HepG2 (cell line): ENCODE measurements around the gene CRAT. TPM values are rescaled to one million over a fixed set of nuclear protein-coding genes. Genes with fewer than 3 reads are reported as not detected.

Experiments
- ATAC-seq: fragments of 200-7000 bp; cut with Tn5 transposase; 3 replicates; pipeline ENCODE4 v1.9.1; 2020; ENCODE audit warnings: mild to moderate bottlenecking, moderate library complexity
- BruUV-seq: library from RNA; stranded (reverse); fragments of 400-500 nt; replicated peaks from 2 replicates; lab custom pipeline; 2021; lab: Mats Ljungman, UMichigan
- CTCF ChIA-PET: fragments of 300-600 bp; formaldehyde crosslinking; extraction: SDS; loops from one replicate; lab custom pipeline; 2021; ENCODE audit warnings: low total read pairs, inconsistent platforms, low intra/inter-chr PET ratio; lab: Yijun Ruan, JAX
- POLR2A ChIA-PET: fragments of 350-600 bp; sonication (Branson Sonifier 250); formaldehyde crosslinking; loops from one replicate; lab custom pipeline; 2020; ENCODE audit warnings: antibody characterized with exemption, inconsistent platforms; lab: Yijun Ruan, JAX
- DNase-seq: peaks from one replicate; pipeline ENCODE4 v3.0.0-alpha.2; 2015; ENCODE audit warnings: low spot score
- FAIRE-seq: peaks from 3 replicates; lab custom pipeline; 2011; peaks lifted over from hg19 to GRCh38; lab: Jason Lieb, UNC
- H2AFZ ChIP-seq: one replicate; pipeline ENCODE4 v1.6.1; 2011; ENCODE audit warnings: low read length, inconsistent platforms
- H3K27ac ChIP-seq: fragments of 300-600 bp; 3 replicates; pipeline ENCODE4 v1.8.0; 2011; ENCODE audit warnings: mixed run types, mild to moderate bottlenecking, mixed read lengths, low read length, inconsistent platforms; ENCODE audit not compliant: insufficient read depth; ENCODE audit errors: extremely low read length
- H3K27me3 ChIP-seq, 2 experiments: fragments of 200-600 bp in 1 of 2; 2 replicates in 1 of 2; 3 replicates in 1 of 2; pipeline versions ENCODE4 v1.6.0 to v1.8.0; 2011; ENCODE audit warnings: low read length in 2 of 2, mild to moderate bottlenecking in 2 of 2, moderate library complexity in 2 of 2, inconsistent platforms in 1 of 2; ENCODE audit not compliant: insufficient read depth in 2 of 2, control insufficient read depth in 1 of 2
- H3K36me3 ChIP-seq, 2 experiments: fragments of 200-600 bp in 1 of 2; replicated peaks in 1 of 2; 2 replicates in 1 of 2; 3 replicates in 1 of 2; pipeline versions ENCODE4 v1.5.1 to v1.8.0; 2011; ENCODE audit warnings: low read length in 2 of 2, inconsistent platforms in 1 of 2; ENCODE audit not compliant: insufficient read depth in 2 of 2, control insufficient read depth in 1 of 2
- H3K4me1 ChIP-seq: 2 replicates; pipeline ENCODE4 v1.5.1; 2012; ENCODE audit warnings: low read length, inconsistent platforms; ENCODE audit not compliant: insufficient read depth
- H3K4me2 ChIP-seq: 2 replicates; pipeline ENCODE4 v1.6.0; 2011; ENCODE audit warnings: low read depth, low read length, inconsistent platforms
- H3K4me3 ChIP-seq, 3 experiments: fragments of 200-600 bp in 1 of 3; sonication (generic), shearing (Covaris generic) in 1 of 3; replicated peaks in 1 of 3; 2 replicates each; pipeline ENCODE4 v1.5.1; 2011 to 2016; ENCODE audit warnings: low read length in 3 of 3, inconsistent platforms in 2 of 3, low read depth in 2 of 3, mild to moderate bottlenecking in 2 of 3, control low read depth in 1 of 3, mixed read lengths in 1 of 3; ENCODE audit not compliant: insufficient read depth in 1 of 3
- H3K79me2 ChIP-seq: one replicate; pipeline ENCODE4 v1.6.1; 2011; ENCODE audit warnings: low read length, inconsistent platforms; ENCODE audit not compliant: insufficient read depth
- H3K9ac ChIP-seq: 2 replicates; pipeline ENCODE4 v1.6.0; 2011; ENCODE audit warnings: mild to moderate bottlenecking, low read depth, low read length, inconsistent platforms; ENCODE audit not compliant: insufficient read depth
- H3K9me3 ChIP-seq: 2 replicates; pipeline ENCODE4 v1.5.1; 2012; ENCODE audit warnings: mild to moderate bottlenecking, low read length
- H4K20me1 ChIP-seq: 2 replicates; pipeline ENCODE4 v1.6.0; 2011; ENCODE audit warnings: inconsistent platforms, mild to moderate bottlenecking, low read length, moderate library complexity; ENCODE audit not compliant: insufficient read depth
- ADNP ChIP-seq: sonication (generic); formaldehyde crosslinking; IDR thresholded peaks from 2 replicates; pipeline ENCODE4 v1.4.0; 2020; ENCODE audit warnings: missing genetic modification reagents
- ARID4A ChIP-seq: sonication (generic); formaldehyde crosslinking; IDR thresholded peaks from 2 replicates; pipeline ENCODE4 v1.5.0; 2020; ENCODE audit warnings: mild to moderate bottlenecking, missing genetic modification reagents, borderline replicate concordance
- CCAR2 ChIP-seq: fragments of 200-400 bp; formaldehyde crosslinking; optimal IDR thresholded peaks from 2 replicates; pipeline ENCODE3; 2018; ENCODE audit warnings: low read depth, mild to moderate bottlenecking, low read length, moderate library complexity
- FOSL2 ChIP-seq: sonication (generic); formaldehyde crosslinking; IDR thresholded peaks from 2 replicates; pipeline ENCODE4 v1.4.0; 2020; ENCODE audit warnings: missing genetic modification reagents
- KDM3A ChIP-seq: IDR thresholded peaks from 2 replicates; pipeline ENCODE4 v1.6.1; 2018; ENCODE audit warnings: low read depth, missing compliant biosample characterization
- LCORL ChIP-seq, 2 experiments: fragments of 450-650 bp in 1 of 2; sonication (generic) in 1 of 2; formaldehyde crosslinking in 1 of 2; IDR thresholded peaks; 2 replicates each; pipeline versions ENCODE4 v1.5.0 to v1.6.1; 2017 to 2020; ENCODE audit warnings: antibody characterized with exemption in 1 of 2, missing genetic modification reagents in 1 of 2
- ZMAT3 ChIP-seq: sonication (generic); formaldehyde crosslinking; conservative IDR thresholded peaks from 2 replicates; pipeline ENCODE4 v1.7.0; 2021; ENCODE audit warnings: missing genetic modification reagents
- ZNF362 ChIP-seq: sonication (generic); formaldehyde crosslinking; IDR thresholded peaks from 2 replicates; pipeline ENCODE4 v1.4.0; 2020; ENCODE audit warnings: missing genetic modification reagents, mild to moderate bottlenecking, borderline replicate concordance
- ZNF660 ChIP-seq: sonication (generic); formaldehyde crosslinking; IDR thresholded peaks from 2 replicates; pipeline ENCODE4 v1.5.1; 2020; ENCODE audit warnings: mild to moderate bottlenecking, low read depth, missing genetic modification reagents, borderline replicate concordance
- WGBS: methylation state at CpG from one replicate; pipeline ENCODE4 v1.1.6; 2017; ENCODE audit warnings: low lambda C conversion rate; 5-methylcytosine and 5-hydroxymethylcytosine counted together
- in situ Hi-C: cut with HindIII; loops from 2 replicates; pipeline ENCODE4 v1.10.0; 2017; ENCODE audit warnings: low pct_unique_long_range_greater_than_20kb; ENCODE audit not compliant: extremely low pct_ligation_motif_present
- intact Hi-C: fragments of 100-400 bp; cut with micrococcal nuclease; formaldehyde crosslinking; loops from one replicate; pipeline ENCODE4 v1.10.0; 2022; ENCODE audit not compliant: unreplicated experiment
- polyA plus RNA-seq, 8 experiments: library from polyadenylated mRNA; depleted of rRNA in 3 of 8; stranded (reverse) in 7 of 8; unstranded in 1 of 8; fragments of >200 nt; fragmentation: Illumina TruSeq in 4 of 8; extraction: Trizol in 4 of 8; gene quantifications; 2 replicates each; pipeline versions ENCODE4 v1.2.1 to v1.2.3, GENCODE V29; 2011 to 2016; ENCODE audit warnings: low read depth in 4 of 8, missing spikeins in 1 of 8, mixed read lengths in 1 of 8; ENCODE audit not compliant: insufficient read depth in 1 of 8
- total RNA-seq, 5 experiments: library from RNA; depleted of rRNA; stranded (reverse); fragments of >200 nt; fragmentation: Illumina TruSeq; extraction: Trizol; gene quantifications; 2 replicates each; pipeline ENCODE4 v1.2.3, GENCODE V29; 2016; ENCODE audit warnings: low read depth in 1 of 5

CRAT gene
- total and polyA plus RNA-seq, 2 of the 13 experiments (the other 11 are each of a cell fraction or from before 2014, with no cell fraction given): 26.1 to 26.6 TPM

- Histone ChIP-seq H3K36me3 (peaks cover 22 to 73% of the 10 kb centered on the region in 2 experiments), H3K9ac (no peak overlapping the region), H3K27ac (no peak overlapping the region), H2AFZ (no peak overlapping the region), H4K20me1 (no peaks in the 10 kb centered on the region), H3K79me2 (peaks cover 10% of the 10 kb centered on the region), H3K4me2 (no peak overlapping the region), H3K27me3 (no peaks in the 10 kb centered on the region), H3K4me1 (peaks cover 19% of the 10 kb centered on the region), H3K4me3 (no peak overlapping the region), H3K9me3 (no peaks in the 10 kb centered on the region)
- ChIA-PET POLR2A (interaction anchor here (1.8 kb wide), 1 partner anchor 15 kb away, joined by 6 read pairs; no protein-coding TSS in a partner anchor), CTCF (no interaction called here)
- intact Hi-C loops: no loop called here
- BruUV-seq: no TSS peak
- in situ Hi-C loops: no loop called here
- TF ChIP-seq ADNP (CRISPR knock-in tag) (no peak), FOSL2 (0 out of 2 replicates have a peak, but pooled peaks have one; percentile 21)
- no peak; the same call in 2 of the 3 replicates for ATAC-seq
- no peak for FAIRE-seq
- no peak for DNase-seq
- 96% methylated on average over 8 of the region's 8 CpGs for WGBS
Measured at GRCh38 chr9:129125478-129125877, 14.9 kb upstream of the CRAT start.

GRCh38 chr9:129124506-129125069 is 14.0 kb upstream of the CRAT start:
- ATAC-seq (peak; percentile 43; the same call in 1 of the 3 replicates), FAIRE-seq (peak; percentile 42), DNase-seq (no peak)
- H3K36me3 ChIP-seq: peaks cover 23 to 69% of the 10 kb centered on the region in 2 experiments
- H3K9ac ChIP-seq: no peak overlapping the region
- BruUV-seq: no TSS peak
- no peaks in the 10 kb centered on the region for H4K20me1 ChIP-seq
- H3K27me3 ChIP-seq: no peaks in the 10 kb centered on the region
- H3K9me3 ChIP-seq: no peaks in the 10 kb centered on the region
- H3K4me2 ChIP-seq: no peak overlapping the region
- in situ Hi-C loops: no loop called here
- H3K27ac ChIP-seq: no peak overlapping the region
- CTCF ChIA-PET: no interaction called here
- no peak overlapping the region for H3K4me3 ChIP-seq
- intact Hi-C loops: no loop called here
- no peak for TF ChIP-seq KDM3A (CRISPR knock-in tag)
- no peak for TF ChIP-seq CCAR2
- TF ChIP-seq ARID4A (CRISPR knock-in tag): peak; percentile 29; the same call in 1 of the 2 replicates
- TF ChIP-seq LCORL (IDR thresholded peaks at IDR 0.05): no peak
- TF ChIP-seq LCORL (CRISPR knock-in tag; IDR thresholded peaks at IDR 0.05): 0 out of 2 replicates have a peak, but pooled peaks have one; percentile 25
- peak; percentile 35; the same call in 1 of the 2 replicates for TF ChIP-seq ZNF362
- TF ChIP-seq ZMAT3 (CRISPR knock-in tag): no peak
- no peak for TF ChIP-seq ZNF660 (CRISPR knock-in tag)
- H3K79me2 ChIP-seq: peaks cover 11% of the 10 kb centered on the region
- POLR2A ChIA-PET: interaction anchor here (1.6 to 1.8 kb wide), 2 partner anchors 13 to 16 kb away, joined by 3 to 6 read pairs; no protein-coding TSS in a partner anchor
- 16% methylated on average over 2 of the region's 3 CpGs for WGBS
- H2AFZ ChIP-seq: no peak overlapping the region
- peaks cover 19% of the 10 kb centered on the region for H3K4me1 ChIP-seq
